ENCODE results near the gene MX1.

DNA sequence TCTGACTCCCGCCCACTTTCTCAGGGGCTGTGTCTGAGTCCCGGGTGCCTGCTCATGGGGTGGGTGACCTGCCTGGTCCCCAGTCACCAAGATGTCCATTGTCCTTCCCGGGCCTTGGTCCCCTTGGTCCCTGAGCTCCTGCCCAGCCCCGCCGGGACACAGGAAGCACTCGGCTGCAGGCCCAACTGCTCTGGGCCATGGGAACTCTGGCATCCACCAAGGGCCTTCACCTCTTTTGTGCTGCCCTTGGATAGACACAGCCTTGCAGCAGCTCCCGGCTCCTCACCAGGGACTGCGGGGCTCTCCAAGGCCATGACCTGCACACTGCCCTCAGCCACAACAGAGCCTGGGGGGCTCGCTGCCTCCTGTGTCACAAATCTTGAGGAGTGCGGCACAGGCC is 22.1 kb upstream of the MX1 start:
- no peak for TF ChIP-seq EZH2 (IDR thresholded peaks at IDR 0.05; ENCODE audit: borderline replicate concordance, low read depth, low read length, poor library complexity, severe bottlenecking)
- TF ChIP-seq, protein P1, sequence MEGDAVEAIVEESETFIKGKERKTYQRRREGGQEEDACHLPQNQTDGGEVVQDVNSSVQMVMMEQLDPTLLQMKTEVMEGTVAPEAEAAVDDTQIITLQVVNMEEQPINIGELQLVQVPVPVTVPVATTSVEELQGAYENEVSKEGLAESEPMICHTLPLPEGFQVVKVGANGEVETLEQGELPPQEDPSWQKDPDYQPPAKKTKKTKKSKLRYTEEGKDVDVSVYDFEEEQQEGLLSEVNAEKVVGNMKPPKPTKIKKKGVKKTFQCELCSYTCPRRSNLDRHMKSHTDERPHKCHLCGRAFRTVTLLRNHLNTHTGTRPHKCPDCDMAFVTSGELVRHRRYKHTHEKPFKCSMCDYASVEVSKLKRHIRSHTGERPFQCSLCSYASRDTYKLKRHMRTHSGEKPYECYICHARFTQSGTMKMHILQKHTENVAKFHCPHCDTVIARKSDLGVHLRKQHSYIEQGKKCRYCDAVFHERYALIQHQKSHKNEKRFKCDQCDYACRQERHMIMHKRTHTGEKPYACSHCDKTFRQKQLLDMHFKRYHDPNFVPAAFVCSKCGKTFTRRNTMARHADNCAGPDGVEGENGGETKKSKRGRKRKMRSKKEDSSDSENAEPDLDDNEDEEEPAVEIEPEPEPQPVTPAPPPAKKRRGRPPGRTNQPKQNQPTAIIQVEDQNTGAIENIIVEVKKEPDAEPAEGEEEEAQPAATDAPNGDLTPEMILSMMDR (conservative IDR thresholded peaks at IDR 0.05; ENCODE audit: low read depth, low read length) = no peak
